Mesothelial cell of epicardium (in vitro differentiated cells): ENCODE data around the gene EGFLAM. TPM values are rescaled to one million over a fixed set of nuclear protein-coding genes. Genes with fewer than 3 reads are reported as not detected.

Source experiments
- DNase-seq, 2 experiments: peaks; one replicate each; pipeline ENCODE4 v3.0.0; 2021; ENCODE audit warnings: low spot score in 2 of 2; ENCODE audit not compliant: unreplicated experiment in 2 of 2
- H3K27ac Mint-ChIP-seq: 2 replicates; pipeline ENCODE4 v1.8.0; 2021; ENCODE audit warnings: mixed read lengths
- H3K27me3 Mint-ChIP-seq: 2 replicates; pipeline ENCODE4 v1.8.0; 2021; ENCODE audit warnings: low read depth, mixed read lengths
- H3K36me3 Mint-ChIP-seq: 2 replicates; pipeline ENCODE4 v1.8.0; 2021; ENCODE audit warnings: mixed read lengths
- H3K4me1 Mint-ChIP-seq: 2 replicates; pipeline ENCODE4 v1.8.0; 2021; ENCODE audit warnings: mixed read lengths
- H3K4me3 Mint-ChIP-seq: 2 replicates; pipeline ENCODE4 v1.8.0; 2021; ENCODE audit warnings: mild to moderate bottlenecking, moderate library complexity, mixed read lengths
- H3K9me3 Mint-ChIP-seq: 2 replicates; pipeline ENCODE4 v1.8.0; 2021; ENCODE audit warnings: mixed read lengths
- CTCF ChIP-seq: fragments of 200-600 bp; sonication (generic); IDR thresholded peaks from one replicate; pipeline ENCODE4 v1.5.0; 2021; ENCODE audit warnings: antibody characterized with exemption; ENCODE audit not compliant: unreplicated experiment
- total RNA-seq: library from RNA; stranded (reverse); gene quantifications from 3 replicates; pipeline ENCODE4 v1.2.1, GENCODE V29; 2021

The EGFLAM gene
- total RNA-seq: 6.8 to 7.1 TPM (median 7.1 TPM) in 3 replicates

- peaks cover 16% of the 10 kb centered on the region for H3K4me1 Mint-ChIP-seq
- peak within 1 kb of the TSS; percentile 14 for H3K27ac Mint-ChIP-seq
- H3K36me3 Mint-ChIP-seq: no peaks in the 10 kb centered on the region
- peak; percentile 21 to 54 for DNase-seq
- H3K27me3 Mint-ChIP-seq: peaks cover 96% of the 10 kb centered on the region
- peaks cover 6% of the 10 kb centered on the region for H3K9me3 Mint-ChIP-seq
- TF ChIP-seq CTCF: peak; percentile 31
- H3K4me3 Mint-ChIP-seq: peak within 1 kb of the TSS; percentile 74
These were observed at the start of gene EGFLAM for GRCh38 chr5:38258319-38259061. Gene EGFLAM, plus strand, starts transcription at chr5:38258559. Its CDS starts 196 bp downstream, at chr5:38258755.

GRCh38 chr5:38208782-38209378 is 49.5 kb upstream of the EGFLAM start:
- TF ChIP-seq CTCF: peak; percentile 25
- Mint-ChIP-seq H3K9me3 (no peaks in the 10 kb centered on the region), H3K27me3 (peaks cover 52% of the 10 kb centered on the region), H3K36me3 (no peaks in the 10 kb centered on the region), H3K4me3 (no peak overlapping the region), H3K4me1 (no peaks in the 10 kb centered on the region), H3K27ac (no peak overlapping the region)
- DNase-seq: no peak

GRCh38 chr5:38210676-38211353 is 47.5 kb upstream of the EGFLAM start:
- Mint-ChIP-seq H3K9me3 (no peaks in the 10 kb centered on the region), H3K27me3 (peaks cover 43% of the 10 kb centered on the region), H3K4me1 (no peaks in the 10 kb centered on the region), H3K27ac (no peak overlapping the region), H3K36me3 (no peaks in the 10 kb centered on the region), H3K4me3 (no peak overlapping the region)
- no peak for TF ChIP-seq CTCF
- DNase-seq: no peak

DNA sequence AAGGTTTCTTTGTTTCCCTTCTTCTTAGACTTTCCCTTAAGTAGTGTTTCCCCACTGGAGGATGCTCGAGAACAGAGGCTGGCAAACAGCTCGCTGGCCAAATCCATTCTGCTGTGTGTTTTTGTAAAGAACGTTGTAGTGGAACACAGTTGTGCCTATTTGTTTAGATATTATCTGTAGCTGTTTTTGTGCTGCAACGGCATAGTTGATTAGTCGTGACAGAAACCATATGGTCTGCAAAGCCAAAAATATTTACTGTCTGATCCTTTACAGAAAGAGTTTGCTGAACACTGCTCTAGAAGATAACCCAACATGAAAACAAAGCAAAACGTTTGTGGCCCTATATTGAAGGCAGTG is 47.0 kb upstream of the EGFLAM start:
- Mint-ChIP-seq H3K27ac (no peak overlapping the region), H3K27me3 (peaks cover 43% of the 10 kb centered on the region)
- no peak for TF ChIP-seq CTCF

DNA sequence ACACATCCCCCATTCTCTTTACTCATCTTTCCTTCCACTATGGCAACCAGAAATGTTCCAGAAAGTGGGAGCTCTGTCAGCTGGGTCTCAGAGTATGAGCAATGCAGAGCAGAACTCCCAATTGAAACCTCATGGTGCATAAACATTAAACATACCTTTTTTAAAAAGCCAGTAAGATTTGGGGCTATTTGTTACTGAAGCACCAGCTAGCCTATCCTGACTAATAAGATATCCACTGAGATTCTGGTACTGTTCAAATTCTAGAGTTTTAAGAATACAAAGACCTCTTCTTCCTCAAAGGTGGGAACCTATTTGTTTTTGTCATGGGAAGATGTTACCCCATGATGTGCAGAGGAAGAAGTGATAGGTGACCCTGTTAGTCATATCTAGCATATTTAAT is 46.1 kb upstream of the EGFLAM start:
- DNase-seq: no peak
- Mint-ChIP-seq H3K27ac (no peak overlapping the region), H3K4me3 (no peak overlapping the region), H3K27me3 (peaks cover 42% of the 10 kb centered on the region), H3K4me1 (no peaks in the 10 kb centered on the region), H3K36me3 (no peaks in the 10 kb centered on the region), H3K9me3 (no peaks in the 10 kb centered on the region)
- TF ChIP-seq CTCF: no peak

More for the DNA sequence above, 47.0 kb upstream of the EGFLAM start:
- DNase-seq: no peak
- Mint-ChIP-seq H3K36me3 (no peaks in the 10 kb centered on the region), H3K9me3 (no peaks in the 10 kb centered on the region), H3K4me3 (no peak overlapping the region), H3K4me1 (no peaks in the 10 kb centered on the region)
